WTC11 (cell line): ENCODE results near the gene IRF4. TPM values are rescaled to one million over a fixed set of nuclear protein-coding genes. Genes with fewer than 3 reads are reported as not detected.

ENCODE experiments used
- ATAC-seq: fragments of 200-7000 bp; cut with Tn5 transposase; 2 replicates; pipeline ENCODE4 v1.10.0; 2021; ENCODE audit warnings: mild to moderate bottlenecking, moderate library complexity
- CTCF ChIA-PET: fragments of 300-600 bp; sonication (Branson Sonifier 250); formaldehyde crosslinking; loops from one replicate; lab custom pipeline; 2021; ENCODE audit warnings: antibody characterized with exemption; lab: Charles Lee
- POLR2A ChIA-PET: fragments of 350-600 bp; sonication (Branson Sonifier 250); formaldehyde crosslinking; loops from one replicate; lab custom pipeline; 2021; ENCODE audit warnings: antibody characterized with exemption; lab: Charles Lee
- DNase-seq: peaks from one replicate; pipeline ENCODE4 v3.0.0; 2021; ENCODE audit warnings: low spot score
- H3K27ac Mint-ChIP-seq: 2 replicates; pipeline ENCODE4 v1.8.0; 2021; ENCODE audit warnings: mixed read lengths
- H3K27me3 Mint-ChIP-seq: 2 replicates; pipeline ENCODE4 v1.8.0; 2021; ENCODE audit warnings: low read depth, mild to moderate bottlenecking, moderate library complexity, mixed read lengths
- H3K36me3 Mint-ChIP-seq: 2 replicates; pipeline ENCODE4 v1.8.0; 2021; ENCODE audit warnings: mixed read lengths
- H3K4me1 Mint-ChIP-seq: 2 replicates; pipeline ENCODE4 v1.8.0; 2022; ENCODE audit warnings: mixed read lengths
- H3K4me3 Mint-ChIP-seq: 2 replicates; pipeline ENCODE4 v1.8.0; 2021; ENCODE audit warnings: mild to moderate bottlenecking, moderate library complexity, mixed read lengths
- H3K9me3 Mint-ChIP-seq: 2 replicates; pipeline ENCODE4 v1.8.0; 2021; ENCODE audit warnings: mixed read lengths
- AR ChIP-seq: fragments of 250-450 bp; sonication (Bioruptor Pico); IDR thresholded peaks from 2 replicates; pipeline ENCODE4 v1.9.0; 2021; ENCODE audit warnings: mild to moderate bottlenecking
- CBFB ChIP-seq: sonication (generic); formaldehyde crosslinking; IDR thresholded peaks from 2 replicates; pipeline ENCODE4 v1.8.1; 2022; ENCODE audit warnings: mild to moderate bottlenecking, low read depth, missing genetic modification reagents
- EMX1 ChIP-seq: fragments of 250-450 bp; sonication (Bioruptor Pico); IDR thresholded peaks from 2 replicates; pipeline ENCODE4 v1.8.0; 2021; ENCODE audit warnings: mild to moderate bottlenecking
- ESRRA ChIP-seq: sonication (generic); formaldehyde crosslinking; IDR thresholded peaks from 2 replicates; pipeline ENCODE4 v1.8.1; 2022; ENCODE audit warnings: mild to moderate bottlenecking, missing genetic modification reagents, borderline replicate concordance
- FOXJ3 ChIP-seq: sonication (generic); formaldehyde crosslinking; IDR thresholded peaks from 2 replicates; pipeline ENCODE4 v1.9.0; 2021; ENCODE audit warnings: missing genetic modification reagents, mild to moderate bottlenecking, borderline replicate concordance
- IRF2 ChIP-seq: sonication (generic); formaldehyde crosslinking; IDR thresholded peaks from 2 replicates; pipeline ENCODE4 v1.8.0; 2022; ENCODE audit warnings: low read depth, missing genetic modification reagents, borderline replicate concordance
- JUN ChIP-seq: sonication (generic); formaldehyde crosslinking; IDR thresholded peaks from 2 replicates; pipeline ENCODE4 v1.8.0; 2023; ENCODE audit warnings: mild to moderate bottlenecking, missing genetic modification reagents
- NFATC4 ChIP-seq: fragments of 250-450 bp; sonication (Bioruptor Pico); IDR thresholded peaks from 2 replicates; pipeline ENCODE4 v1.9.0; 2021; ENCODE audit warnings: mild to moderate bottlenecking
- NFE2L1 ChIP-seq: sonication (generic); formaldehyde crosslinking; IDR thresholded peaks from 2 replicates; pipeline ENCODE4 v1.8.1; 2023; ENCODE audit warnings: missing genetic modification reagents
- NR2C2 ChIP-seq: sonication (generic); formaldehyde crosslinking; IDR thresholded peaks from 2 replicates; pipeline ENCODE4 v1.8.0; 2022; ENCODE audit warnings: mild to moderate bottlenecking, missing genetic modification reagents
- RORB ChIP-seq: fragments of 250-450 bp; sonication (Bioruptor Pico); IDR thresholded peaks from 2 replicates; pipeline ENCODE4 v1.9.0; 2021; ENCODE audit warnings: mild to moderate bottlenecking
- TCF7 ChIP-seq: sonication (generic); formaldehyde crosslinking; IDR thresholded peaks from 2 replicates; pipeline ENCODE4 v1.8.0; 2022; ENCODE audit warnings: mild to moderate bottlenecking, low read depth, missing genetic modification reagents, moderate library complexity
- TEAD1 ChIP-seq: sonication (generic); formaldehyde crosslinking; IDR thresholded peaks from 2 replicates; pipeline ENCODE4 v1.8.0; 2022; ENCODE audit warnings: mild to moderate bottlenecking, missing genetic modification reagents
- TEAD4 ChIP-seq: sonication (generic); formaldehyde crosslinking; IDR thresholded peaks from 2 replicates; pipeline ENCODE4 v1.8.0; 2022; ENCODE audit warnings: mild to moderate bottlenecking, missing genetic modification reagents
- ZNF138 ChIP-seq: sonication (generic); formaldehyde crosslinking; conservative IDR thresholded peaks from 2 replicates; pipeline ENCODE4 v1.8.1; 2022; ENCODE audit warnings: mild to moderate bottlenecking, moderate library complexity, missing genetic modification reagents
- ZNF396 ChIP-seq: fragments of 250-450 bp; sonication (Bioruptor Pico); IDR thresholded peaks from 2 replicates; pipeline ENCODE4 v1.8.0; 2021; ENCODE audit warnings: mild to moderate bottlenecking, moderate library complexity, borderline replicate concordance
- ZNF416 ChIP-seq: fragments of 250-450 bp; sonication (Bioruptor Pico); IDR thresholded peaks from 2 replicates; pipeline ENCODE4 v1.9.0; 2021; ENCODE audit warnings: mild to moderate bottlenecking, inconsistent platforms
- ZNF671 ChIP-seq: fragments of 250-450 bp; sonication (Bioruptor Pico); IDR thresholded peaks from 2 replicates; pipeline ENCODE4 v1.8.0; 2021; ENCODE audit warnings: mild to moderate bottlenecking
- total RNA-seq: library from RNA; stranded (reverse); gene quantifications from 3 replicates; pipeline ENCODE4 v1.2.3, GENCODE V29; 2021
- TF ChIP-seq, protein P1 (sequence below): fragments of 250-450 bp; sonication (Bioruptor Pico); IDR thresholded peaks from 2 replicates; pipeline ENCODE4 v2.1.2; 2022; ENCODE audit warnings: mild to moderate bottlenecking, moderate library complexity
- TF ChIP-seq, protein P2 (sequence below): fragments of 250-450 bp; sonication (Bioruptor Pico); IDR thresholded peaks from 2 replicates; pipeline ENCODE4 v1.8.0; 2021; ENCODE audit warnings: mild to moderate bottlenecking
- TF ChIP-seq, protein P3 (sequence below): sonication (generic); formaldehyde crosslinking; IDR thresholded peaks from 2 replicates; pipeline ENCODE4 v1.8.1; 2022; ENCODE audit warnings: mild to moderate bottlenecking, moderate library complexity, missing genetic modification reagents
- TF ChIP-seq, protein P4 (sequence below): sonication (generic); formaldehyde crosslinking; IDR thresholded peaks from 2 replicates; pipeline ENCODE4 v1.8.0; 2022; ENCODE audit warnings: mild to moderate bottlenecking, missing genetic modification reagents
- TF ChIP-seq, protein P5 (sequence below): sonication (generic); formaldehyde crosslinking; IDR thresholded peaks from 2 replicates; pipeline ENCODE4 v1.8.0; 2022; ENCODE audit warnings: mild to moderate bottlenecking, missing genetic modification reagents
- TF ChIP-seq, protein P6 (sequence below): sonication (generic); formaldehyde crosslinking; IDR thresholded peaks from 2 replicates; pipeline ENCODE4 v1.8.1; 2023; ENCODE audit warnings: mild to moderate bottlenecking, missing genetic modification reagents, moderate library complexity

The IRF4 gene
- total RNA-seq, 1 experiment from 2014 or later, result 1.6 TPM

- TF ChIP-seq, protein P1, sequence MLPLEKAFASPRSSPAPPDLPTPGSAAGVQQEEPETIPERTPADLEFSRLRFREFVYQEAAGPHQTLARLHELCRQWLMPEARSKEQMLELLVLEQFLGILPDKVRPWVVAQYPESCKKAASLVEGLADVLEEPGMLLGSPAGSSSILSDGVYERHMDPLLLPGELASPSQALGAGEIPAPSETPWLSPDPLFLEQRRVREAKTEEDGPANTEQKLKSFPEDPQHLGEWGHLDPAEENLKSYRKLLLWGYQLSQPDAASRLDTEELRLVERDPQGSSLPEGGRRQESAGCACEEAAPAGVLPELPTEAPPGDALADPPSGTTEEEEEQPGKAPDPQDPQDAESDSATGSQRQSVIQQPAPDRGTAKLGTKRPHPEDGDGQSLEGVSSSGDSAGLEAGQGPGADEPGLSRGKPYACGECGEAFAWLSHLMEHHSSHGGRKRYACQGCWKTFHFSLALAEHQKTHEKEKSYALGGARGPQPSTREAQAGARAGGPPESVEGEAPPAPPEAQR (CRISPR knock-in tag), result no peak
- no peak for TF ChIP-seq EMX1 (CRISPR knock-in tag)
- TF ChIP-seq, protein P2, sequence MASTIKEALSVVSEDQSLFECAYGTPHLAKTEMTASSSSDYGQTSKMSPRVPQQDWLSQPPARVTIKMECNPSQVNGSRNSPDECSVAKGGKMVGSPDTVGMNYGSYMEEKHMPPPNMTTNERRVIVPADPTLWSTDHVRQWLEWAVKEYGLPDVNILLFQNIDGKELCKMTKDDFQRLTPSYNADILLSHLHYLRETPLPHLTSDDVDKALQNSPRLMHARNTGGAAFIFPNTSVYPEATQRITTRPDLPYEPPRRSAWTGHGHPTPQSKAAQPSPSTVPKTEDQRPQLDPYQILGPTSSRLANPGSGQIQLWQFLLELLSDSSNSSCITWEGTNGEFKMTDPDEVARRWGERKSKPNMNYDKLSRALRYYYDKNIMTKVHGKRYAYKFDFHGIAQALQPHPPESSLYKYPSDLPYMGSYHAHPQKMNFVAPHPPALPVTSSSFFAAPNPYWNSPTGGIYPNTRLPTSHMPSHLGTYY (CRISPR knock-in tag), result no peak
- TF ChIP-seq NR2C2 (CRISPR knock-in tag), result no peak
- TF ChIP-seq TEAD1 (CRISPR knock-in tag), result no peak
- no peak for TF ChIP-seq NFATC4
- no peak for TF ChIP-seq ESRRA (CRISPR knock-in tag)
- no peak for TF ChIP-seq CBFB (CRISPR knock-in tag)
- no peak for TF ChIP-seq FOXJ3 (CRISPR knock-in tag)
These were observed 33.1 kb upstream of the IRF4 start (continued) for GRCh38 chr6:358432-358831.

GRCh38 chr6:358847-359246 lies 32.7 kb upstream of the IRF4 start:
- Mint-ChIP-seq H3K9me3 (peaks cover 66% of the 10 kb centered on the region), H3K27me3 (peaks cover 10% of the 10 kb centered on the region), H3K36me3 (peaks cover 70% of the 10 kb centered on the region), H3K4me3 (no peak overlapping the region), H3K4me1 (no peaks in the 10 kb centered on the region), H3K27ac (no peak overlapping the region)
- POLR2A ChIA-PET, result no interaction called here
- DNase-seq, result no peak
- no peak for TF ChIP-seq JUN (CRISPR knock-in tag)
- ATAC-seq, result no peak
- CTCF ChIA-PET, result no interaction called here

GRCh38 chr6:359261-360035 lies 32.1 kb upstream of the IRF4 start:
- Mint-ChIP-seq H3K4me3 (no peak overlapping the region), H3K9me3 (peaks cover 71% of the 10 kb centered on the region), H3K27me3 (peaks cover 16% of the 10 kb centered on the region), H3K36me3 (peaks cover 70% of the 10 kb centered on the region), H3K27ac (no peak overlapping the region), H3K4me1 (no peaks in the 10 kb centered on the region)
- ChIA-PET POLR2A (no interaction called here), CTCF (interaction anchor here (1.4 kb wide), 1 partner anchor 8 kb away, joined by 8 read pairs; no protein-coding TSS in a partner anchor)
- ATAC-seq (no peak), DNase-seq (no peak)
- TF ChIP-seq, protein P3, sequence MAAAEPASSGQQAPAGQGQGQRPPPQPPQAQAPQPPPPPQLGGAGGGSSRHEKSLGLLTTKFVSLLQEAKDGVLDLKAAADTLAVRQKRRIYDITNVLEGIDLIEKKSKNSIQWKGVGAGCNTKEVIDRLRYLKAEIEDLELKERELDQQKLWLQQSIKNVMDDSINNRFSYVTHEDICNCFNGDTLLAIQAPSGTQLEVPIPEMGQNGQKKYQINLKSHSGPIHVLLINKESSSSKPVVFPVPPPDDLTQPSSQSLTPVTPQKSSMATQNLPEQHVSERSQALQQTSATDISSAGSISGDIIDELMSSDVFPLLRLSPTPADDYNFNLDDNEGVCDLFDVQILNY (CRISPR knock-in tag), result no peak
- TF ChIP-seq AR, result no peak
- no peak for TF ChIP-seq TCF7
- no peak for TF ChIP-seq NFE2L1 (CRISPR knock-in tag)
- no peak for TF ChIP-seq ZNF138 (CRISPR knock-in tag)
- TF ChIP-seq, protein P4, sequence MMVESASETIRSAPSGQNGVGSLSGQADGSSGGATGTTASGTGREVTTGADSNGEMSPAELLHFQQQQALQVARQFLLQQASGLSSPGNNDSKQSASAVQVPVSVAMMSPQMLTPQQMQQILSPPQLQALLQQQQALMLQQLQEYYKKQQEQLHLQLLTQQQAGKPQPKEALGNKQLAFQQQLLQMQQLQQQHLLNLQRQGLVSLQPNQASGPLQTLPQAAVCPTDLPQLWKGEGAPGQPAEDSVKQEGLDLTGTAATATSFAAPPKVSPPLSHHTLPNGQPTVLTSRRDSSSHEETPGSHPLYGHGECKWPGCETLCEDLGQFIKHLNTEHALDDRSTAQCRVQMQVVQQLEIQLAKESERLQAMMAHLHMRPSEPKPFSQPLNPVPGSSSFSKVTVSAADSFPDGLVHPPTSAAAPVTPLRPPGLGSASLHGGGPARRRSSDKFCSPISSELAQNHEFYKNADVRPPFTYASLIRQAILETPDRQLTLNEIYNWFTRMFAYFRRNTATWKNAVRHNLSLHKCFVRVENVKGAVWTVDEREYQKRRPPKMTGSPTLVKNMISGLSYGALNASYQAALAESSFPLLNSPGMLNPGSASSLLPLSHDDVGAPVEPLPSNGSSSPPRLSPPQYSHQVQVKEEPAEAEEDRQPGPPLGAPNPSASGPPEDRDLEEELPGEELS (CRISPR knock-in tag), result no peak
- no peak for TF ChIP-seq ZNF671
- TF ChIP-seq ZNF396 (CRISPR knock-in tag), result no peak
- TF ChIP-seq, protein P5, sequence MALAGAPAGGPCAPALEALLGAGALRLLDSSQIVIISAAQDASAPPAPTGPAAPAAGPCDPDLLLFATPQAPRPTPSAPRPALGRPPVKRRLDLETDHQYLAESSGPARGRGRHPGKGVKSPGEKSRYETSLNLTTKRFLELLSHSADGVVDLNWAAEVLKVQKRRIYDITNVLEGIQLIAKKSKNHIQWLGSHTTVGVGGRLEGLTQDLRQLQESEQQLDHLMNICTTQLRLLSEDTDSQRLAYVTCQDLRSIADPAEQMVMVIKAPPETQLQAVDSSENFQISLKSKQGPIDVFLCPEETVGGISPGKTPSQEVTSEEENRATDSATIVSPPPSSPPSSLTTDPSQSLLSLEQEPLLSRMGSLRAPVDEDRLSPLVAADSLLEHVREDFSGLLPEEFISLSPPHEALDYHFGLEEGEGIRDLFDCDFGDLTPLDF (CRISPR knock-in tag), result no peak
- TF ChIP-seq TEAD4 (CRISPR knock-in tag), result no peak
- TF ChIP-seq ZNF416 (CRISPR knock-in tag), result no peak
- TF ChIP-seq, protein P6, sequence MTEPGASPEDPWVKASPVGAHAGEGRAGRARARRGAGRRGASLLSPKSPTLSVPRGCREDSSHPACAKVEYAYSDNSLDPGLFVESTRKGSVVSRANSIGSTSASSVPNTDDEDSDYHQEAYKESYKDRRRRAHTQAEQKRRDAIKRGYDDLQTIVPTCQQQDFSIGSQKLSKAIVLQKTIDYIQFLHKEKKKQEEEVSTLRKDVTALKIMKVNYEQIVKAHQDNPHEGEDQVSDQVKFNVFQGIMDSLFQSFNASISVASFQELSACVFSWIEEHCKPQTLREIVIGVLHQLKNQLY, result no peak
- TF ChIP-seq IRF2 (CRISPR knock-in tag), result no peak
- no peak for TF ChIP-seq RORB
